IMR-90 (cell line): Measurements from ENCODE around the gene C15orf61. TPM values are rescaled to one million over a fixed set of nuclear protein-coding genes. Genes with fewer than 3 reads are reported as not detected.

Experiments
- ATAC-seq: fragments of 200-7000 bp; cut with Tn5 transposase; 2 replicates; pipeline ENCODE4 v1.9.1; 2020; ENCODE audit warnings: low read depth, mild to moderate bottlenecking, moderate library complexity
- BruUV-seq: library from RNA; stranded (reverse); fragments of 400-500 nt; replicated peaks from 2 replicates; lab custom pipeline; 2021; lab: Mats Ljungman, UMichigan
- CTCF ChIA-PET: fragments of 300-600 bp; formaldehyde crosslinking; extraction: SDS; loops from one replicate; lab custom pipeline; 2021; ENCODE audit warnings: antibody characterized with exemption; lab: Yijun Ruan, JAX
- POLR2A ChIA-PET: fragments of 300-600 bp; sonication (Branson Sonifier 250); formaldehyde crosslinking; loops from one replicate; lab custom pipeline; 2022; ENCODE audit warnings: antibody characterized with exemption; ENCODE audit not compliant: unreplicated experiment; lab: Charles Lee
- DNase-seq: peaks from one replicate; pipeline ENCODE4 v3.0.0; 2013
- H2AFZ ChIP-seq: replicated peaks from 2 replicates; pipeline ENCODE3; 2013; ENCODE audit warnings: low read length, mild to moderate bottlenecking; ENCODE audit not compliant: poor library complexity
- H2AK5ac ChIP-seq: 2 replicates; pipeline ENCODE4 v1.6.1; 2013; ENCODE audit warnings: low read depth, low read length, inconsistent platforms
- H2AK9ac ChIP-seq: replicated peaks from 2 replicates; pipeline ENCODE3; 2013; ENCODE audit warnings: mild to moderate bottlenecking, low read depth, low read length, moderate library complexity; ENCODE audit not compliant: poor library complexity
- H2BK120ac ChIP-seq: 2 replicates; pipeline ENCODE4 v1.6.1; 2013; ENCODE audit warnings: low read depth, low read length, inconsistent platforms
- H2BK15ac ChIP-seq: 3 replicates; pipeline ENCODE4 v1.6.1; 2013; ENCODE audit warnings: low read depth, low read length, inconsistent platforms
- H2BK20ac ChIP-seq: 2 replicates; pipeline ENCODE4 v1.6.1; 2013; ENCODE audit warnings: low read depth, mild to moderate bottlenecking, inconsistent platforms, low read length, moderate library complexity
- H2BK5ac ChIP-seq: 2 replicates; pipeline ENCODE4 v1.6.1; 2013; ENCODE audit warnings: mild to moderate bottlenecking, low read depth, low read length, inconsistent platforms; ENCODE audit not compliant: poor library complexity, severe bottlenecking
- H3K14ac ChIP-seq: replicated peaks from 2 replicates; pipeline ENCODE4 v1.6.1; 2013; ENCODE audit warnings: low read depth, low read length, inconsistent platforms
- H3K18ac ChIP-seq: 2 replicates; pipeline ENCODE4 v1.6.1; 2013; ENCODE audit warnings: low read depth, low read length, control low read depth
- H3K23ac ChIP-seq: 2 replicates; pipeline ENCODE4 v1.6.1; 2013; ENCODE audit warnings: low read depth, low read length, inconsistent platforms
- H3K27ac ChIP-seq: 2 replicates; pipeline ENCODE4 v1.5.1; 2013; ENCODE audit warnings: mild to moderate bottlenecking, control low read depth, low read length; ENCODE audit not compliant: insufficient read depth
- H3K27me3 ChIP-seq: 2 replicates; pipeline ENCODE4 v1.6.1; 2013; ENCODE audit warnings: low read length; ENCODE audit not compliant: control insufficient read depth, insufficient read depth
- H3K36me3 ChIP-seq: 2 replicates; pipeline ENCODE4 v1.6.1; 2013; ENCODE audit warnings: low read length, mixed read lengths; ENCODE audit not compliant: control insufficient read depth, insufficient read depth
- H3K4ac ChIP-seq: 2 replicates; pipeline ENCODE4 v1.6.1; 2013; ENCODE audit warnings: low read depth, low read length, inconsistent platforms
- H3K4me1 ChIP-seq: 2 replicates; pipeline ENCODE4 v1.6.1; 2013; ENCODE audit warnings: low read length, mixed read lengths; ENCODE audit not compliant: control insufficient read depth, insufficient read depth
- H3K4me2 ChIP-seq: 2 replicates; pipeline ENCODE4 v1.6.1; 2013; ENCODE audit warnings: low read depth, mild to moderate bottlenecking, control low read depth, low read length, moderate library complexity
- H3K4me3 ChIP-seq: 2 replicates; pipeline ENCODE4 v1.5.1; 2013; ENCODE audit warnings: low read depth, mild to moderate bottlenecking, control low read depth, low read length, moderate library complexity; ENCODE audit not compliant: insufficient read depth
- H3K56ac ChIP-seq: 2 replicates; pipeline ENCODE4 v1.6.1; 2013; ENCODE audit warnings: low read length, inconsistent platforms; ENCODE audit not compliant: insufficient read depth; ENCODE audit errors: extremely low read depth
- H3K79me1 ChIP-seq, 2 experiments: 2 replicates each; pipeline ENCODE4 v1.6.1; 2013; ENCODE audit warnings: low read length in 2 of 2, inconsistent platforms in 1 of 2, low read depth in 1 of 2
- H3K9ac ChIP-seq: 2 replicates; pipeline ENCODE4 v1.6.1; 2013; ENCODE audit warnings: low read depth, low read length, control low read depth
- H3K9me1 ChIP-seq: 2 replicates; pipeline ENCODE4 v1.6.1; 2013; ENCODE audit warnings: low read length, inconsistent platforms; ENCODE audit not compliant: insufficient read depth
- H3K9me3 ChIP-seq: 2 replicates; pipeline ENCODE4 v1.6.1; 2013; ENCODE audit warnings: low read length; ENCODE audit not compliant: control insufficient read depth, insufficient read depth
- H4K20me1 ChIP-seq: 2 replicates; pipeline ENCODE4 v1.6.1; 2013; ENCODE audit warnings: low read length, inconsistent platforms; ENCODE audit not compliant: insufficient read depth
- H4K5ac ChIP-seq: 2 replicates; pipeline ENCODE4 v1.6.1; 2013; ENCODE audit warnings: mild to moderate bottlenecking, low read depth, low read length, control low read depth
- H4K8ac ChIP-seq, 2 experiments: 2 replicates each; pipeline ENCODE4 v1.6.1; 2013; ENCODE audit warnings: low read depth in 2 of 2, low read length in 2 of 2, control low read depth in 1 of 2, inconsistent platforms in 1 of 2
- H4K91ac ChIP-seq: 2 replicates; pipeline ENCODE4 v1.6.1; 2013; ENCODE audit warnings: low read depth, low read length, inconsistent platforms; ENCODE audit not compliant: insufficient read depth
- NFE2L2 ChIP-seq: fragments of 150-350 bp; IDR thresholded peaks from 2 replicates; pipeline ENCODE4 v1.6.1; 2016; ENCODE audit warnings: low read depth, mild to moderate bottlenecking, low read length
- WGBS, 2 experiments: methylation state at CpG; one replicate each; pipeline versions ENCODE4 v1.1.5 to v1.1.7; 2013; ENCODE audit warnings: missing lambda C conversion rate in 2 of 2; ENCODE audit not compliant: insufficient read length in 1 of 2; ENCODE audit errors: extremely low coverage in 2 of 2; 5-methylcytosine and 5-hydroxymethylcytosine counted together
- dilution Hi-C: fragments of 300-500 bp; cut with HindIII; formaldehyde crosslinking; loops from one replicate; pipeline ENCODE4 v1.14.3; 2018; ENCODE audit warnings: low sequenced_read_pairs; ENCODE audit not compliant: unreplicated experiment
- in situ Hi-C: fragments of 300-500 bp; cut with MboI; formaldehyde crosslinking; loops from 3 replicates; pipeline ENCODE4 v1.14.3; 2019; ENCODE audit warnings: low sequenced_read_pairs, inconsistent platforms, mixed read lengths
- intact Hi-C: fragments of 100-400 bp; cut with micrococcal nuclease; formaldehyde crosslinking; loops from 2 replicates; pipeline ENCODE4 v1.10.0; 2022
- polyA plus RNA-seq, 3 experiments: library from polyadenylated mRNA; depleted of rRNA; stranded (reverse); fragments of >200 nt; gene quantifications; 2 replicates each; pipeline ENCODE4 v1.2.3, GENCODE V29; 2012; ENCODE audit warnings: low replicate concordance in 1 of 3
- total RNA-seq: library from RNA; depleted of rRNA; stranded (reverse); fragments of >200 nt; gene quantifications from 2 replicates; pipeline ENCODE4 v1.2.3, GENCODE V29; 2012
- TF ChIP-seq, protein P1 (sequence below): conservative IDR thresholded peaks from 2 replicates; pipeline ENCODE4 v1.5.1; 2012; ENCODE audit warnings: mild to moderate bottlenecking, low read depth, low read length, improper control_type of control experiment

The C15orf61 gene
- total and polyA plus RNA-seq, 2 of the 4 experiments (the other 2 are of a cell fraction), result 1.4 to 2.5 TPM

DNA sequence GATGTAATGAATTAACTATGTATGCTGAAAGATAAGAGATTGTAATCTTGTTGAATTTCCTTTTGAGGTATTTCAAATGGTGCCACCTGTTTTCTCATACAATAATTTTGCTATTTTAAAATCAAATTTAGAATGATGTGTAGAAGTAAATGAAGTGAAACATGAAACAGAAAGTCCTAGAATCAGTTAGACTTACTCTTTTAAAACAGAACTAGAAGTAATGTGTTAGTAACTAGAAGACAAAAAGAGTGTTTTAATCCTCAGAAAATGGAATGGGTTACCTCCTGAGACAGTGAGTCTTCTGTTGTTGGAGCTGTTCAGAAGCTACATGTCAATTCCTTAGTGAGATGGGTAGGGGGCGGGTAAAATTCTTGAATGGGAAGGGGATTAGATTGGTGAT is 13.4 kb downstream of the C15orf61 start:
- H4K5ac ChIP-seq, result no peak overlapping the region
- intact Hi-C loops (no loop called here), in situ Hi-C loops (no loop called here), dilution Hi-C loops (no loop called here)
- no peak overlapping the region for H2BK15ac ChIP-seq
- no peak overlapping the region for H2BK20ac ChIP-seq
- H2BK120ac ChIP-seq, result no peak overlapping the region
- no peaks in the 10 kb centered on the region for H3K36me3 ChIP-seq
- H2AFZ ChIP-seq, result no peak overlapping the region
- H4K8ac ChIP-seq, result no peak overlapping the region
- H3K9me1 ChIP-seq, result no peaks in the 10 kb centered on the region
- H3K18ac ChIP-seq, result no peak overlapping the region
- H3K56ac ChIP-seq, result no peak overlapping the region
- no peaks in the 10 kb centered on the region for H4K20me1 ChIP-seq
- H3K9ac ChIP-seq, result no peak overlapping the region
- no peak overlapping the region for H4K91ac ChIP-seq
- no peak for ATAC-seq
- no peak overlapping the region for H2BK5ac ChIP-seq
- H3K4me3 ChIP-seq, result no peak overlapping the region
- H3K27ac ChIP-seq, result no peak overlapping the region
- H2AK5ac ChIP-seq, result no peak overlapping the region
- TF ChIP-seq NFE2L2, result no peak
- TF ChIP-seq, protein P1, sequence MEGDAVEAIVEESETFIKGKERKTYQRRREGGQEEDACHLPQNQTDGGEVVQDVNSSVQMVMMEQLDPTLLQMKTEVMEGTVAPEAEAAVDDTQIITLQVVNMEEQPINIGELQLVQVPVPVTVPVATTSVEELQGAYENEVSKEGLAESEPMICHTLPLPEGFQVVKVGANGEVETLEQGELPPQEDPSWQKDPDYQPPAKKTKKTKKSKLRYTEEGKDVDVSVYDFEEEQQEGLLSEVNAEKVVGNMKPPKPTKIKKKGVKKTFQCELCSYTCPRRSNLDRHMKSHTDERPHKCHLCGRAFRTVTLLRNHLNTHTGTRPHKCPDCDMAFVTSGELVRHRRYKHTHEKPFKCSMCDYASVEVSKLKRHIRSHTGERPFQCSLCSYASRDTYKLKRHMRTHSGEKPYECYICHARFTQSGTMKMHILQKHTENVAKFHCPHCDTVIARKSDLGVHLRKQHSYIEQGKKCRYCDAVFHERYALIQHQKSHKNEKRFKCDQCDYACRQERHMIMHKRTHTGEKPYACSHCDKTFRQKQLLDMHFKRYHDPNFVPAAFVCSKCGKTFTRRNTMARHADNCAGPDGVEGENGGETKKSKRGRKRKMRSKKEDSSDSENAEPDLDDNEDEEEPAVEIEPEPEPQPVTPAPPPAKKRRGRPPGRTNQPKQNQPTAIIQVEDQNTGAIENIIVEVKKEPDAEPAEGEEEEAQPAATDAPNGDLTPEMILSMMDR, result no peak
- CTCF ChIA-PET, result interaction anchor here (1.0 kb wide), 1 partner anchor 12 kb away, joined by 3 read pairs; no protein-coding TSS in a partner anchor
- H2AK9ac ChIP-seq, result no peak overlapping the region
- no peak overlapping the region for H3K14ac ChIP-seq
- H3K4ac ChIP-seq, result no peak overlapping the region
- no CpG with 5 or more reads among the region's 1 CpG for WGBS, 2 experiments
- no peak overlapping the region for H3K23ac ChIP-seq
- POLR2A ChIA-PET, result no interaction called here
- H3K79me1 ChIP-seq, result no peaks in the 10 kb centered on the region
- no peak overlapping the region for H3K4me2 ChIP-seq
- H3K27me3 ChIP-seq, result no peaks in the 10 kb centered on the region
- DNase-seq, result no peak
- BruUV-seq, result no TSS peak
- peaks cover 2% of the 10 kb centered on the region; the same call in 1 of the 2 replicates for H3K4me1 ChIP-seq
- H3K9me3 ChIP-seq, result no peaks in the 10 kb centered on the region
